Measurements from ENCODE around the gene TRMU.

DNA sequence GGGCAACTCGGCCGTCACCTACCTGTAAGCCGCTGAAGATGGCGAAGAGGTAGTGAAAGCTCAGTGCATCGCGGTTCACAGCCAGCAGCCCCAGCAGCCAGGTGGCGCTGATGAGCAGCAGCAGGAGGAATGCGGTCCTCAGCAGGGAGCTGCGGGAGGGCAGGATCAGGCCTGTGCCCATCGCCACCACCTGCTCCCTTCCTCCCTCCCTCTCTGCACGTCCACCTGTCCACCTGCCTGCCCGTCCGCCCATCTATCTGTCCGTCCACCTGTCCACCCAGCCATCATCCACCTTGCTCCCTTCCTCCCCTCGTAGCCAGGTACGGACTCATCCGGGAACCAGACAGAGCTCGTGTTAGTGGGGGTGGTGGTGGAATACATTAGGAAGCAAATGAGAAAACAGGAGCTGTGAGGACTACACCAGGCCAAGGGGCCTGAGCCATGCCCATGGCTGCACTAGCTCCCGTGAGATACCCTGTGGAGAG, 32.2 kb downstream of the TRMU start:
- TF ChIP-seq, protein P1, sequence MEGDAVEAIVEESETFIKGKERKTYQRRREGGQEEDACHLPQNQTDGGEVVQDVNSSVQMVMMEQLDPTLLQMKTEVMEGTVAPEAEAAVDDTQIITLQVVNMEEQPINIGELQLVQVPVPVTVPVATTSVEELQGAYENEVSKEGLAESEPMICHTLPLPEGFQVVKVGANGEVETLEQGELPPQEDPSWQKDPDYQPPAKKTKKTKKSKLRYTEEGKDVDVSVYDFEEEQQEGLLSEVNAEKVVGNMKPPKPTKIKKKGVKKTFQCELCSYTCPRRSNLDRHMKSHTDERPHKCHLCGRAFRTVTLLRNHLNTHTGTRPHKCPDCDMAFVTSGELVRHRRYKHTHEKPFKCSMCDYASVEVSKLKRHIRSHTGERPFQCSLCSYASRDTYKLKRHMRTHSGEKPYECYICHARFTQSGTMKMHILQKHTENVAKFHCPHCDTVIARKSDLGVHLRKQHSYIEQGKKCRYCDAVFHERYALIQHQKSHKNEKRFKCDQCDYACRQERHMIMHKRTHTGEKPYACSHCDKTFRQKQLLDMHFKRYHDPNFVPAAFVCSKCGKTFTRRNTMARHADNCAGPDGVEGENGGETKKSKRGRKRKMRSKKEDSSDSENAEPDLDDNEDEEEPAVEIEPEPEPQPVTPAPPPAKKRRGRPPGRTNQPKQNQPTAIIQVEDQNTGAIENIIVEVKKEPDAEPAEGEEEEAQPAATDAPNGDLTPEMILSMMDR (optimal IDR thresholded peaks at IDR 0.05 in 1 of 3, IDR thresholded peaks at IDR 0.05 in 1 of 3, conservative IDR thresholded peaks at IDR 0.05 in 1 of 3; ENCODE audit: extremely low read depth in 1 of 3, insufficient read depth in 2 of 3, low read length in 3 of 3): peak; percentile 91 to 100 (median 100)
- no peak for TF ChIP-seq EZH2 (IDR thresholded peaks at IDR 0.05; ENCODE audit: low read length)

Data from keratinocyte (primary cell).